NCI-H226 (cell line): ENCODE measurements around the gene SHCBP1.
"Not testable (repeated sequence)": the region's sequence is repeated elsewhere in the genome, so short reads cannot be mapped to it uniquely, and the experiment has no call there.

Experiments
- DNase-seq: peaks from one replicate; pipeline ENCODE4 v3.0.0-alpha.2; 2015

The SHCBP1 gene

DNA sequence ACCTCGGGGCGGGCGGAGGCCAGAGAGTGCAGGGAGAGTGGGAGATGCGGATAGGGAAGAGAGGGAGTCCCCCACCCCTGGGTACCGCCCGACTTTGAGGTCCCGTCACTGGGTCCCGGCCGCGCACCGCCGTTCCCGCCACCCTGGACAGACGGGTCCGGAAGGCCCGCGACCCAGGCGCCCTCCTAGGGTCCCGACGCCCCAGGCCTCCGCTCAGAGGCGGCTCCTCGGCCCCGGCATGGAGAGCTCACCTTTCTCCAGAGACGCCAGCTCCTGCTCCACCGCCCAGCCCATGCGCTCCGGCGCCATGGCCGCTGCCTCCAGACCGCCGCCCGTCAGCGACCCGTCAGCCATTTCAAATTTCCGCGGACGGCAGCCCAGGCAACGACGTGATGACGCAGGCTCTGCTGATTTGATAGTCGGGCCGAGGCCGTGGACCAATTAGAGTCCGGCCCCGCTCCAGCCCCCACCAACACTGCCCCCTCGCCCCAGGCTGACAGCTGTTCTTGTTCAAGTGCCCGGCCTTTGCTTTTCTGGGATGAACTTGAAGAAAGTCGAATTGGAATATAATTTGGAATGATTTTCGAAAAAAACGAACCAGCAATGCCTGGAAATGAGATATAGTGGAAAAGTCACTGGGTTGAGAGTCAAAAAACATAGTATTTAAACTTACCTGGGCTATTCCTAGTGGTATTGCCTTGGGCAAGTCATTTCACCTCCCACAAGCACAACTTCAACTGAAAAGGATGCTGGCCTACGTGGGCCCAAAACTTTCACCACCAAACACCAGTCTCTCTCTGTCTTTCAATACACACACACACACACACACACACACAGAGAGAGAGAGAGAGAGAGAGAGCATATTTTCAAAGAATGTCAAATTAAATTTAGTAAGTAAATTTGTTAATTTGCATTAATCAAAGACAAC lies at the start of gene SHCBP1:
Gene SHCBP1, minus strand, starts transcription at position 374 of the 928 bp plus-strand sequence. Its CDS starts 20 bp downstream, at position 354.
- peak; percentile 89 for DNase-seq

- no peak for DNase-seq
Observed at GRCh38 chr16:46662123-46662522, 40.9 kb upstream of the SHCBP1 start.

GRCh38 chr16:46658925-46659324 lies 37.7 kb upstream of the SHCBP1 start:
- no peak for DNase-seq

DNA sequence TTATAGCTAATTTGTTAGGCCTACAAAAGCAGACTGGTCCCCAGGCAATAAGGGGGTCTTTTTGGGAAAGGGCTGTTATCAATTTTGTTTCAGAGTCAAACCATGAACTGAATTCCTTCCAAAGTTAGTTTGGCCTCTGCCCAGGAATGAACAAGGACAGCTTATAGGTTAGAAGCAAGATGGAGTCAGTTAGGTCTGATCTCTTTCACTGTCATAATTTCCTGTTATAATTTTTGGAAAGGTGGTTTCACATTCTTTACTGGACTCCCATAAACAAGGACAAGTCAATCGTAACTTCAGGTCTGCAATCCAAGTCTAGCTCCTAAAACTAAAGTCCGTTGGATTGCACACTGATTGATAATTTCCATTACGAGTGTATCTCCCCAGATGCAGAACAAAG lies 30.1 kb upstream of the SHCBP1 start:
- DNase-seq: no peak

- DNase-seq: no peak
Observed at GRCh38 chr16:46650254-46650623, 29.1 kb upstream of the SHCBP1 start.

GRCh38 chr16:46649588-46650253 lies 28.5 kb upstream of the SHCBP1 start:
- no peak for DNase-seq

GRCh38 chr16:46648656-46649055 lies 27.5 kb upstream of the SHCBP1 start:
- DNase-seq: no peak

- DNase-seq: peak; percentile 57
Observed at GRCh38 chr16:46638947-46639925, 18.1 kb upstream of the SHCBP1 start.

GRCh38 chr16:46632778-46633733 lies 11.9 kb upstream of the SHCBP1 start:
- no peak for DNase-seq

DNA sequence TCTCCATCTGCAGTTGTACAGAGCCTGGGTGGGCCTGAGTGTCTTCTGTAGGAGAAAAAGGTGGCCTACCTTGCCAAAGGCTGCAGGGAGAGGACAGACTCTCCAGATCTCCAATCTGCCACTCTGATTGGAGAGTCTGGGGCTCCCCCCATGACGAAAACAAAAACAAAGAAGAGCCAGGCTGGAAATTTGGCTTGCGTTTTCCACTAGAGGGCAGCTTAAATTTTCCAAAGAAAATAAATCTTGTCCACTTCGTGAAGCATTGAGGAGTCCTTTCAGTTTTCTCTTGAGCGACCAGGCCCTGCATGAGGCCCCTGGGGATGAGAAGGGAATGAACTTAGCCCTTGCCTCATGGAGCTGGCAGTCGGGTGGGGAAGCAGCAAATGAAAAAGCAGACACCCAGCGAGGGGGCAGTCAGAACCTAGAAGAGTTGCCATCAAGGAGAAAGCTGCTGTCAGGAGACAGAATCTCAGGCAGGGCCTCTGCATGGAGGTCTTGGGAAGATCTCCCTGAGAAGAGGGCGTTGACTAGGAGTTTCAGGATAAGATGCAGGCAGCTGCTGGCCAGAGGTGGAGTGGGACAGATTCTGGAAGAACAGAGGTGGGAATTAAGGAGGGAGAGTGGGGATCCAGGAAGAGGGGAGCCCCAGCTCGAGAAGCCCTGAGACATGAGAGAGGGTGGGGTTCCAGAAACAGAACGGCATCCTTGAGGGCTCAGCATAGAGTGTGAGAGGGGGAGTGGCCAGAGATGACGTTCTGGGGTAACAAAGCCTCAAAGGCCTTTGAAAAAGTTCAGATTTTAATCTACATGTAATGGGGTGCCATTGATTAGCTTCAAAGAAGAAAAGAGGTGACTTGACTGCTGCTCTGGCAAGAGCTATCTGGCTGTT lies 8.4 kb upstream of the SHCBP1 start:
- peak; percentile 20 for DNase-seq

GRCh38 chr16:46627746-46628145 lies 6.6 kb upstream of the SHCBP1 start:
- peak; percentile 59 for DNase-seq

GRCh38 chr16:46626681-46627080 lies 5.5 kb upstream of the SHCBP1 start:
- DNase-seq: not testable (repeated sequence)

GRCh38 chr16:46624862-46625261 lies 3.7 kb upstream of the SHCBP1 start:
- DNase-seq: not testable (repeated sequence)

GRCh38 chr16:46623707-46624106 lies 2.5 kb upstream of the SHCBP1 start:
- not testable (repeated sequence) for DNase-seq

DNA sequence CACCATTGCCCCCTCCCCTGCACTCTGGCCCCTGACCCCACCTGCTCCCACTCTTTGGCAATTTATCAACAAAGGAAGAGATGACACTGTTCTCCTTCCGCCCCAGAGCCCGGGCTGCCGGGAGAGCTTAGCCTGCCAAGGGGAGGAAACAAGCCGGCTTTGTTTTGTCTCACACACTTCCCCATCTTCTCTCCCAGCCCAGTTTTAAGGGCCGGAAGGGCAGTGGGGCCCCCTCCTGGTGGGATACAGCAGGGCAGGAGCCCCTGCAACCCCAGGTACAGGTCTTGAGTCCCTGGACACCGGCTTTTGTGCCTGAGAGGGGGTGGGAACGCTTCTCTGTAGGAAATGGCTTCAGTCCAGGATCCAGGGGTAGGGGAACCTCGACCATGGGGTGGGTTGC lies 2.1 kb upstream of the SHCBP1 start:
- DNase-seq: not testable (repeated sequence)

GRCh38 chr16:46621934-46622676 lies 926 bp upstream of the SHCBP1 start:
- DNase-seq: no peak

GRCh38 chr16:46620266-46621005 lies 743 bp downstream of the SHCBP1 start:
- no peak for DNase-seq

- no peak for DNase-seq
Observed at GRCh38 chr16:46618516-46618915, 2.7 kb downstream of the SHCBP1 start.

DNA sequence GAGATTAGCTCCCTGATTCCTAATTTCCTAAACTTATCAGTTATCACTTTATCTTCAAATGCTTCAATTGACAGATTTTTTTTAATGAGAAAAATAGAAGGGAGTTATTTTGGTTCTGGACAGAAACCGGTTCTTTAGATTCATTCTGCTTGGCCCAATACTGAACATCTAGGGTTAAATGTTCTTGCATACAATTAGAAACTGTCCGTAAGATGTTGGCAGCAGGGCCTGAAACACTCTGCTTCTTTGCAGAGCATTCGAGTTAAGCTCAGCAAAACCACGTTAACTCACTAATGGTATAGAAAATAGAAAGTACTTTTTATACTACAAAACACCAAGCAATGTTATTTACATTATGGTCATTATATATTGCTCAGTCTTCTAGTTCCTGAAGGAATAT lies 7.2 kb downstream of the SHCBP1 start:
- no peak for DNase-seq
